Gastroesophageal sphincter (tissue), 3 donors: ENCODE measurements around the gene DDI2.

ENCODE experiments used
- POLR2A ChIP-seq, 2 donors: fragments of 450-650 bp; IDR thresholded peaks; one replicate each; pipeline ENCODE4 v1.6.1; 2017; ENCODE audit warnings: antibody characterized with exemption in 2 of 2, mild to moderate bottlenecking in 2 of 2, moderate library complexity in 1 of 2
- POLR2AphosphoS5 ChIP-seq: sonication (generic); formaldehyde crosslinking; IDR thresholded peaks from one replicate; pipeline ENCODE4 v1.6.1; 2017; ENCODE audit warnings: antibody characterized with exemption
- TF ChIP-seq, protein P1 (sequence below), 4 experiments: fragments of 200-600 bp in 2 of 4; fragments of 450-650 bp in 2 of 4; sonication (generic) in 1 of 4; IDR thresholded peaks; one replicate each; pipeline ENCODE4 v1.5.1; 2017 to 2019; ENCODE audit warnings: antibody characterized with exemption in 4 of 4, mild to moderate bottlenecking in 2 of 4, moderate library complexity in 2 of 4

DNA sequence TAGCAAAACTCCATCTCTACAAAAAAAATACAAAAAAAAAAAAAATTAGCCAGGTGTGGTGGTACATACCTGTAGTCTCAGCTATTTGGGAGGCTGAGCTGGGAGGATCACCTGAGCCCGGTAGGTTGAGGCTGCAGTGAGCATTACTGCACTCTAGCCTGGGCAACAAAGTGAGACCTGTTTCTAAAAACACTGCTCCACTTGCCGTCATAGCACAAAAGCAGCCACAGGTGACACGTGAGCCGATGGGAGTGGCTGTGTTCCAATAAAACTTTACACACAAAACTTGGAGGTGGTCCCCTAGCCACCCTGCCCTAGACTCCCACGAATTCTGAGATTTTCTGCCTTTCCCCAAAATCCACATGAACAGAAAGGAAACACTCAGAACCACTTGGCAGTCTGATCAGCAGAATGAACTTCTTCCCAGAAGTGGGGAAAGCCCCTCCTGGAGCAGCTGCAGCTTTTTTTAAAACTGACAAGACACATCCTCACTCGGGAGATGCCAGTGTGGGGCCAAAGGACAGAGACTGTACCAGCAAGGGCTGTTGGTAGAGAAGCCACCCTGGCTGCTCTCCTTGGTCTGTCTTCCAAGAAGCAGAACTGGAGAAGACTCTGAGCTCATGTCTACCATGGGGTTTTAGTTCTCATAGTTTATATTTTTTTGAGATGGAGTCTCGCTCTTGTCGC lies 90.1 kb downstream of the DDI2 start:
- no peak for TF ChIP-seq POLR2AphosphoS5
- TF ChIP-seq, protein P1, sequence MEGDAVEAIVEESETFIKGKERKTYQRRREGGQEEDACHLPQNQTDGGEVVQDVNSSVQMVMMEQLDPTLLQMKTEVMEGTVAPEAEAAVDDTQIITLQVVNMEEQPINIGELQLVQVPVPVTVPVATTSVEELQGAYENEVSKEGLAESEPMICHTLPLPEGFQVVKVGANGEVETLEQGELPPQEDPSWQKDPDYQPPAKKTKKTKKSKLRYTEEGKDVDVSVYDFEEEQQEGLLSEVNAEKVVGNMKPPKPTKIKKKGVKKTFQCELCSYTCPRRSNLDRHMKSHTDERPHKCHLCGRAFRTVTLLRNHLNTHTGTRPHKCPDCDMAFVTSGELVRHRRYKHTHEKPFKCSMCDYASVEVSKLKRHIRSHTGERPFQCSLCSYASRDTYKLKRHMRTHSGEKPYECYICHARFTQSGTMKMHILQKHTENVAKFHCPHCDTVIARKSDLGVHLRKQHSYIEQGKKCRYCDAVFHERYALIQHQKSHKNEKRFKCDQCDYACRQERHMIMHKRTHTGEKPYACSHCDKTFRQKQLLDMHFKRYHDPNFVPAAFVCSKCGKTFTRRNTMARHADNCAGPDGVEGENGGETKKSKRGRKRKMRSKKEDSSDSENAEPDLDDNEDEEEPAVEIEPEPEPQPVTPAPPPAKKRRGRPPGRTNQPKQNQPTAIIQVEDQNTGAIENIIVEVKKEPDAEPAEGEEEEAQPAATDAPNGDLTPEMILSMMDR (IDR thresholded peaks at IDR 0.05): no peak
- no peak for TF ChIP-seq POLR2A (IDR thresholded peaks at IDR 0.05)
